Loucy (cell line): ENCODE data around the gene RHOU.

ENCODE experiments used
- H2AFZ ChIP-seq: fragments of 200-600 bp; sonication (generic); 2 replicates; pipeline ENCODE4 v1.6.0; 2016; ENCODE audit warnings: antibody characterized with exemption, mild to moderate bottlenecking, low read length, moderate library complexity
- H3F3A ChIP-seq: fragments of 200-600 bp; 2 replicates; pipeline ENCODE4 v1.6.0; 2016; ENCODE audit warnings: antibody characterized with exemption, low read depth, mild to moderate bottlenecking
- H3K27me3 ChIP-seq: fragments of 200-600 bp; sonication (generic); 2 replicates; pipeline ENCODE4 v1.6.1; 2014; ENCODE audit warnings: low read length, mild to moderate bottlenecking; ENCODE audit not compliant: insufficient read depth, poor library complexity, severe bottlenecking
- H3K36me3 ChIP-seq: fragments of 200-600 bp; sonication (generic); 2 replicates; pipeline ENCODE4 v1.6.1; 2016; ENCODE audit warnings: low read length; ENCODE audit not compliant: insufficient read depth
- H3K4me1 ChIP-seq: fragments of 200-600 bp; sonication (generic); 2 replicates; pipeline ENCODE4 v1.5.1; 2014; ENCODE audit warnings: low read length, mild to moderate bottlenecking; ENCODE audit not compliant: insufficient read depth, poor library complexity, severe bottlenecking
- H3K4me2 ChIP-seq: fragments of 200-600 bp; sonication (generic); 2 replicates; pipeline ENCODE4 v1.6.0; 2014; ENCODE audit warnings: antibody characterized with exemption, low read length, low read depth, mild to moderate bottlenecking; ENCODE audit not compliant: poor library complexity, severe bottlenecking
- H3K4me3 ChIP-seq: fragments of 200-600 bp; sonication (generic); 2 replicates; pipeline ENCODE4 v1.5.1; 2014; ENCODE audit warnings: low read length, mild to moderate bottlenecking, mixed read lengths; ENCODE audit not compliant: poor library complexity, severe bottlenecking
- H3K79me2 ChIP-seq: fragments of 200-600 bp; sonication (generic); 2 replicates; pipeline ENCODE4 v1.6.1; 2014; ENCODE audit warnings: low read length; ENCODE audit not compliant: insufficient read depth
- H3K9ac ChIP-seq: fragments of 200-600 bp; sonication (generic); 2 replicates; pipeline ENCODE4 v1.6.0; 2014; ENCODE audit warnings: mild to moderate bottlenecking, low read depth, low read length, moderate library complexity; ENCODE audit not compliant: poor library complexity, severe bottlenecking
- H3K9me2 ChIP-seq: fragments of 200-600 bp; sonication (generic); replicated peaks from 2 replicates; pipeline ENCODE4 v1.6.1; 2016; ENCODE audit warnings: low read depth, low read length, mixed read lengths
- H3K9me3 ChIP-seq: fragments of 200-600 bp; sonication (generic); 2 replicates; pipeline ENCODE4 v1.6.1; 2014; ENCODE audit warnings: mild to moderate bottlenecking, antibody characterized with exemption, low read length, low read depth; ENCODE audit not compliant: insufficient read depth
- H4K20me1 ChIP-seq: fragments of 200-600 bp; sonication (generic); 2 replicates; pipeline ENCODE4 v1.6.0; 2014; ENCODE audit warnings: antibody characterized with exemption, low read length, mild to moderate bottlenecking; ENCODE audit not compliant: insufficient read depth, poor library complexity, severe bottlenecking
- EZH2phosphoT487 ChIP-seq: fragments of 200-600 bp; IDR thresholded peaks from 2 replicates; pipeline ENCODE4 v1.6.1; 2018; ENCODE audit warnings: antibody characterized with exemption, mild to moderate bottlenecking, moderate library complexity, borderline replicate concordance
- TF ChIP-seq, protein P1 (sequence below): fragments of 200-600 bp; sonication (generic); conservative IDR thresholded peaks from 2 replicates; pipeline ENCODE4 v1.5.1; 2014; ENCODE audit warnings: mild to moderate bottlenecking, antibody characterized with exemption, low read length

The RHOU gene

DNA sequence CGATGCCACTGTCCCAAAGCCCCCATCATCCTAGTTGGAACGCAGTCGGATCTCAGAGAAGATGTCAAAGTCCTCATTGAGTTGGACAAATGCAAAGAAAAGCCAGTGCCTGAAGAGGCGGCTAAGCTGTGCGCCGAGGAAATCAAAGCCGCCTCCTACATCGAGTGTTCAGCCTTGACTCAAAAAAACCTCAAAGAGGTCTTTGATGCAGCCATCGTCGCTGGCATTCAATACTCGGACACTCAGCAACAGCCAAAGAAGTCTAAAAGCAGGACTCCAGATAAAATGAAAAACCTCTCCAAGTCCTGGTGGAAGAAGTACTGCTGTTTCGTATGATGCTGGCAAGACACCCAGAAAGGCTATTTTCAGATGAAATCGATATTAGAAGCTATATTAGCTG is 8.1 kb downstream of the RHOU start:
- Histone ChIP-seq H3K9me3 (no peaks in the 10 kb centered on the region), H3K4me3 (no peak overlapping the region), H3K4me2 (no peak overlapping the region), H3K79me2 (no peaks in the 10 kb centered on the region), H3K9me2 (no peaks in the 10 kb centered on the region), H3K9ac (no peak overlapping the region), H3K4me1 (peaks cover 13% of the 10 kb centered on the region), H3F3A (no peaks in the 10 kb centered on the region), H2AFZ (no peak overlapping the region), H3K27me3 (no peaks in the 10 kb centered on the region), H3K36me3 (no peaks in the 10 kb centered on the region), H4K20me1 (no peaks in the 10 kb centered on the region)
- TF ChIP-seq EZH2phosphoT487, result no peak
- TF ChIP-seq, protein P1, sequence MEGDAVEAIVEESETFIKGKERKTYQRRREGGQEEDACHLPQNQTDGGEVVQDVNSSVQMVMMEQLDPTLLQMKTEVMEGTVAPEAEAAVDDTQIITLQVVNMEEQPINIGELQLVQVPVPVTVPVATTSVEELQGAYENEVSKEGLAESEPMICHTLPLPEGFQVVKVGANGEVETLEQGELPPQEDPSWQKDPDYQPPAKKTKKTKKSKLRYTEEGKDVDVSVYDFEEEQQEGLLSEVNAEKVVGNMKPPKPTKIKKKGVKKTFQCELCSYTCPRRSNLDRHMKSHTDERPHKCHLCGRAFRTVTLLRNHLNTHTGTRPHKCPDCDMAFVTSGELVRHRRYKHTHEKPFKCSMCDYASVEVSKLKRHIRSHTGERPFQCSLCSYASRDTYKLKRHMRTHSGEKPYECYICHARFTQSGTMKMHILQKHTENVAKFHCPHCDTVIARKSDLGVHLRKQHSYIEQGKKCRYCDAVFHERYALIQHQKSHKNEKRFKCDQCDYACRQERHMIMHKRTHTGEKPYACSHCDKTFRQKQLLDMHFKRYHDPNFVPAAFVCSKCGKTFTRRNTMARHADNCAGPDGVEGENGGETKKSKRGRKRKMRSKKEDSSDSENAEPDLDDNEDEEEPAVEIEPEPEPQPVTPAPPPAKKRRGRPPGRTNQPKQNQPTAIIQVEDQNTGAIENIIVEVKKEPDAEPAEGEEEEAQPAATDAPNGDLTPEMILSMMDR, result no peak

DNA sequence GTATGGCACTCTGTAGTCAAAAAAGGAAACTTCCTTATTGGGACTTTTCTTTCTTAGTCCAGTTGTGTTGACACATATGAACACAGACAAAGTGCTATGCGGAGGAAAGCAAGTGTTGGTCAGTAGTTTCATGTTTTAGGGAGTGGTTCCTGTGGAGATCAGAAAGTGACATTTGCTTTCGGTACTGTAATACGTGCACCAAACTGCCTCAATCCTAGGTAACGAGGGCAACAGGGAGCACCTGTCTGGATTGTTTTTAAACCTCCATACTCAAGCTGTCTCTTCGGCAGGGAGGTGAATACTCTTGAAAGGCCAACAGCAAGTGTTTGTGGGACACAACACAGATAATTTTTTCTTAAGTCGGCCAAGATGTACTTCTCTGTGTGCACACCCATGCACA is 9.1 kb downstream of the RHOU start:
- H3K79me2 ChIP-seq, result no peaks in the 10 kb centered on the region
- H3K4me3 ChIP-seq, result no peak overlapping the region
- no peaks in the 10 kb centered on the region for H3K9me3 ChIP-seq
- no peaks in the 10 kb centered on the region for H4K20me1 ChIP-seq
- H3K9ac ChIP-seq, result no peak overlapping the region
- H3K27me3 ChIP-seq, result no peaks in the 10 kb centered on the region
- no peak for TF ChIP-seq EZH2phosphoT487
- TF ChIP-seq, protein P1, result no peak
- no peaks in the 10 kb centered on the region for H3K9me2 ChIP-seq
- no peaks in the 10 kb centered on the region for H3K36me3 ChIP-seq
- H3K4me2 ChIP-seq, result no peak overlapping the region
- no peak overlapping the region for H2AFZ ChIP-seq
- no peaks in the 10 kb centered on the region for H3F3A ChIP-seq
- peaks cover 22% of the 10 kb centered on the region for H3K4me1 ChIP-seq

DNA sequence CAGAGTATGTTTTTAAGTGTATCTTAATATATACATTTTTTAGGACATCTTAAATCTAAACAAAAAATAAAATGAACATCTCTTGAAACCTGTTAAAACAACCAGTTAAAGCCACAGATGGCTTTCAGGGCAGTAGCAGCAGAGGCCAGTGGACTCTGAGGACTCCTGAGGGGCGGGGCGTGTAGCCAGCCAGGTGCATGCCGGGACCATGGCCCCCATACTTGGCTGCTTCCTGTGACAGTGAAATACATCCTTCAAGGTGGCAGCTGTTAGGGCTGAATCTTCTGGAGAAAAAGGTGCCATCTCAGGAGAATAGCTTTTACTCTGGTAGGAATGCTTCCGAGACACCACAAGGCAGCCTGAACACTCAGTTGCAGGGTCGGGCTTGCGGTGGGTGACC is 9.6 kb downstream of the RHOU start:
- Histone ChIP-seq H3K9me3 (no peaks in the 10 kb centered on the region), H2AFZ (no peak overlapping the region), H3K9me2 (no peaks in the 10 kb centered on the region), H3K79me2 (no peaks in the 10 kb centered on the region), H3K4me3 (no peak overlapping the region), H3K4me2 (no peak overlapping the region), H3F3A (no peaks in the 10 kb centered on the region), H3K36me3 (no peaks in the 10 kb centered on the region), H3K27me3 (peaks cover under 1% of the 10 kb centered on the region), H3K4me1 (peaks cover 18% of the 10 kb centered on the region), H4K20me1 (no peaks in the 10 kb centered on the region), H3K9ac (no peak overlapping the region)
- TF ChIP-seq, protein P1, result no peak
- TF ChIP-seq EZH2phosphoT487, result no peak
